DOHH2 (cell line): Measurements from ENCODE around the gene ASIC1.
"Not testable (repeated sequence)": the region's sequence is repeated elsewhere in the genome, so short reads cannot be mapped to it uniquely, and the experiment has no call there.

Source experiments
- H3F3A ChIP-seq: fragments of 200-600 bp; sonication (generic), shearing (Covaris generic); 2 replicates; pipeline ENCODE4 v1.6.0; 2016; ENCODE audit warnings: antibody characterized with exemption, mild to moderate bottlenecking; ENCODE audit not compliant: control insufficient read depth, insufficient read depth
- H3K27ac ChIP-seq: fragments of 200-600 bp; sonication (generic); 2 replicates; pipeline ENCODE4 v1.5.1; 2014; ENCODE audit warnings: low read depth, mild to moderate bottlenecking, low read length, moderate library complexity
- H3K27me3 ChIP-seq: fragments of 200-600 bp; sonication (generic); 2 replicates; pipeline ENCODE4 v1.6.1; 2014; ENCODE audit warnings: mild to moderate bottlenecking, low read length, mixed read lengths; ENCODE audit not compliant: control insufficient read depth
- H3K36me3 ChIP-seq: fragments of 200-600 bp; sonication (generic); 2 replicates; pipeline ENCODE4 v1.6.1; 2014; ENCODE audit warnings: mild to moderate bottlenecking, low read length, moderate library complexity, mixed read lengths; ENCODE audit not compliant: control insufficient read depth
- H3K4me1 ChIP-seq: fragments of 200-600 bp; sonication (generic); 2 replicates; pipeline ENCODE4 v1.6.1; 2014; ENCODE audit warnings: mild to moderate bottlenecking, low read length, mixed read lengths; ENCODE audit not compliant: control insufficient read depth
- H3K4me2 ChIP-seq: fragments of 200-600 bp; sonication (generic); 2 replicates; pipeline ENCODE4 v1.6.0; 2014; ENCODE audit warnings: mild to moderate bottlenecking, low read length, moderate library complexity
- H3K4me3 ChIP-seq: fragments of 200-600 bp; sonication (generic); 2 replicates; pipeline ENCODE4 v1.5.1; 2014; ENCODE audit warnings: mild to moderate bottlenecking, low read length, mixed read lengths
- H3K79me2 ChIP-seq: fragments of 200-600 bp; sonication (generic); 2 replicates; pipeline ENCODE4 v1.6.1; 2014; ENCODE audit warnings: mild to moderate bottlenecking, low read length, mixed read lengths; ENCODE audit not compliant: control insufficient read depth
- H3K9me2 ChIP-seq: fragments of 200-600 bp; sonication (generic); replicated peaks from 2 replicates; pipeline ENCODE4 v1.6.1; 2014; ENCODE audit warnings: mild to moderate bottlenecking, low read length, mixed read lengths; ENCODE audit not compliant: control insufficient read depth
- H3K9me3 ChIP-seq: fragments of 200-600 bp; sonication (generic); 2 replicates; pipeline ENCODE4 v1.6.1; 2014; ENCODE audit warnings: antibody characterized with exemption, low read length, mixed read lengths; ENCODE audit not compliant: control insufficient read depth, insufficient read depth
- H4K20me1 ChIP-seq: fragments of 200-600 bp; sonication (generic); 2 replicates; pipeline ENCODE4 v1.6.0; 2014; ENCODE audit warnings: low read depth, mild to moderate bottlenecking, antibody characterized with exemption, low read length, moderate library complexity; ENCODE audit not compliant: control insufficient read depth, insufficient read depth
- CTCF ChIP-seq: fragments of 200-600 bp; sonication (generic); IDR thresholded peaks from one replicate; pipeline ENCODE4 v1.5.1; 2014; ENCODE audit warnings: antibody characterized with exemption, mild to moderate bottlenecking, low read depth, low read length; ENCODE audit not compliant: poor library complexity, severe bottlenecking
- EZH2phosphoT487 ChIP-seq: fragments of 200-600 bp; sonication (generic); IDR thresholded peaks from 2 replicates; pipeline ENCODE4 v1.6.1; 2017; ENCODE audit warnings: borderline replicate concordance, mild to moderate bottlenecking, antibody characterized with exemption, low read length, moderate library complexity, mixed read lengths

Gene ASIC1

DNA sequence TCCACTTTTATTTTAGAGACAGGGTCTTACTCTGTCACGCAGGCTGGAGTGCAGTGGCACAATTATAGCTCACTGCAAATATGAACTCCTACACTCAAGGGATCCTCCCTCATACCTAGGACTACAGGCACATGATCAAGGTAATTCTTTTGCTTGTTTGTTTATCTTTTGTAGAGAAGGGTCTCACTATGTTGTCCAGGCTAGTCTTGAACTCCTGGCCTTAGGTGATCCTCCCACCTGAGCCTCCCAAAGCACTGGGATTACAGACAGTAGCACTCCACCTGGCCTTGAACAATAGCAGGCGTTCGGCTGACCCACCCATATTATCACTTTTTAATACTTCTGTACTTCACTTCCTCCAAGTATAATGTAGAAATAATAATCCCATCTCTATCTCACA lies 30.7 kb upstream of the ASIC1 start:
- Histone ChIP-seq H3K9me3 (no peaks in the 10 kb centered on the region), H3K36me3 (peaks cover 29% of the 10 kb centered on the region), H3K27me3 (no peaks in the 10 kb centered on the region), H3K27ac (no peak overlapping the region), H3K4me3 (no peak overlapping the region), H3F3A (no peaks in the 10 kb centered on the region; the same call in 1 of the 2 replicates), H4K20me1 (no peaks in the 10 kb centered on the region), H3K79me2 (peaks cover 36% of the 10 kb centered on the region), H3K4me1 (peaks cover 33% of the 10 kb centered on the region), H3K4me2 (no peak overlapping the region), H3K9me2 (no peaks in the 10 kb centered on the region)
- TF ChIP-seq EZH2phosphoT487 (no peak), CTCF (no peak)

GRCh38 chr12:50030449-50030848 lies 26.9 kb upstream of the ASIC1 start:
- H3K4me2 ChIP-seq, H3K79me2 ChIP-seq, H3K9me3 ChIP-seq, H3K36me3 ChIP-seq, H3K27ac ChIP-seq, H3K9me2 ChIP-seq, H3K4me3 ChIP-seq, H4K20me1 ChIP-seq, H3K27me3 ChIP-seq, H3F3A ChIP-seq: not testable (repeated sequence)
- H3K4me1 ChIP-seq, result peaks cover 21% of the 10 kb centered on the region

GRCh38 chr12:50032515-50032853 lies 24.9 kb upstream of the ASIC1 start:
- TF ChIP-seq CTCF, result no peak
- no peak overlapping the region for H3K27ac ChIP-seq
- H3K4me2 ChIP-seq, result no peak overlapping the region
- H3F3A ChIP-seq, result peaks cover 2% of the 10 kb centered on the region; the same call in 1 of the 2 replicates
- no peaks in the 10 kb centered on the region for H3K36me3 ChIP-seq
- no peaks in the 10 kb centered on the region for H4K20me1 ChIP-seq
- H3K4me1 ChIP-seq, result peaks cover 13% of the 10 kb centered on the region
- no peaks in the 10 kb centered on the region for H3K79me2 ChIP-seq
- H3K4me3 ChIP-seq, result no peak overlapping the region
- no peaks in the 10 kb centered on the region for H3K27me3 ChIP-seq
- H3K9me3 ChIP-seq, result no peaks in the 10 kb centered on the region
- no peaks in the 10 kb centered on the region for H3K9me2 ChIP-seq

DNA sequence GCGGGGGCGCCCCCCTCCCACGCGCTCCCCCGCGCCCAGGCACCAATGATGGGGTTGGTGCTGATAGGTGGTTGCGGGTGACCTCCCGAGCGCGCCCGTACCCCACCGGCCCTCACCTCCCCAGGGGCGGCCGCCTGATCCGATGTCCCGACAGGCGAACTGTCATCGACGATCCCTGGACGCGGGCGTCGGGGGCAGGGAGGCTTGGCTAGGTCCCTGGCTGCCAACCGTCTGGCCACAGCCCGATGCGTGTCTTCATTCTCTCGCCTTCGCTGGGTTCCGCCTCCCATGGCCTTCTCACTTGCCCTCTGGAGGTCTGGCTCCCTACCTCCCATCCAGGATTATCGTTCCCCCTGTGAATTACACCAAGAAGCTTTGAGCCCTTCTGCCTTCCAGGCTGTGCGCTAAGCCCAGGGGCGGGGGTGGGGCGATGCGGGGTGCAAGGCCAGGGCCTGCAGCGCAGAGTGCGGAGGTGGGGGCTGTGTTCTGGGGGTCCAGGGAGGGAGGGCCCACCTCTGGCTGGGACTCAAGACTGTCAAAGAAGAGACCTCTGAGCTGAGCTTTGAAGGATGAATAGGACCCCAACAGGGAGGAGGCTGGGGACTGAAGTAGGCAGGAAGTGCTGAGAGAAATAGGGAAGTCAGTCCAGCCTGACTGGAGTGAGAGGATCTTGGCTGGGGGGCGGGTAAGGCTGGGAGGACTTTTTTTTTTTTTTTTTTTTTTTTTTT lies 24.4 kb upstream of the ASIC1 start:
- Histone ChIP-seq H3K4me3 (peak overlapping the region; percentile 32), H3F3A (peaks cover 2% of the 10 kb centered on the region; the same call in 1 of the 2 replicates), H3K79me2 (no peaks in the 10 kb centered on the region), H4K20me1 (no peaks in the 10 kb centered on the region), H3K9me2 (no peaks in the 10 kb centered on the region), H3K27me3 (no peaks in the 10 kb centered on the region), H3K27ac (no peak overlapping the region), H3K4me1 (peaks cover 13% of the 10 kb centered on the region), H3K36me3 (no peaks in the 10 kb centered on the region), H3K4me2 (peak overlapping the region; percentile 58), H3K9me3 (no peaks in the 10 kb centered on the region)
- TF ChIP-seq EZH2phosphoT487, result no peak
- TF ChIP-seq CTCF, result no peak
